RKO (cell line): ENCODE measurements around the gene TNS4.
A peak's percentile ranks its signal among the peaks of the same experiment; 100 is the strongest.

Experiments used
- DNase-seq: peaks from one replicate; pipeline ENCODE4 v3.0.0-alpha.2; 2016; ENCODE audit warnings: low spot score

The TNS4 gene

DNA sequence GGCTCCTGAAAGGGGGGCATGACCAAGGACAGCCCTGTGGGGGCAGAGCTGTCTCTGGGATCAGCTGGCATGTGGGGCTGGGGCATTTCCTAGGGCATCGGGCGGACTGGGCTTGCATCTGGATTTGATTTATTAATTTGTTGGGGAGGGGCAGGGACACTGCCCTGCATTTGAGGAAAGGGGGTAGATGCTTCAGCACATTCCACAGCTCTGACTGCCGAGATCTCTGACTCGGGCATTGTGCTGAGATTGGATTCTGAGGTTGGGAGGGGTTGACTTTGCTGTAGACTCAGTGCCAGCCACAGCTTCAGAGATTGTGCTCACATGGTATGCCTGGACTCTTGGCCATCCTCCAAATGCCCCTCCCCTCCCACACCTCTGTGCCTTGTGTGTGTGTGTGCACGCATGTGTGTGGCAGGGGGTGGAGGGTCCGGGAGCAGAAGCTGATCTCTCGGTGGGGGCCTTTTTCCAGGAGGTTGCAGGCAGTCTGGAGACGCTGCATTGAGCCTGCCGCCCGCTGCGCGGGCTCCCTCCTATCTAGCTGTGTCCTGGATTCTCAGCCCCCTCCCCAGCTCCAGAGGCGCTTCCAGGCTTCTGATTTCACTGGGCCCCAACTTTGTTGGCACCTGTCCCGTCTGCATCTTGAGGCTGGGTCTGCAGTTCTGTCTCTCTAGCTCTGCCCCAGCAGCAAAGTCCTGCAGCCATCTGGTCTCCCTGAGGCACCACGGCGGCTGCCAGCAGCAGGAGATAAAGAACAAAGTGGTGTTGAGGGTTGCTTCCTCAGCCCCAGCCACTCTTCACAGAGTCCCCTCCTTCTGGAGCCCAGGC lies 43.2 kb downstream of the TNS4 start:
- DNase-seq: no peak

DNA sequence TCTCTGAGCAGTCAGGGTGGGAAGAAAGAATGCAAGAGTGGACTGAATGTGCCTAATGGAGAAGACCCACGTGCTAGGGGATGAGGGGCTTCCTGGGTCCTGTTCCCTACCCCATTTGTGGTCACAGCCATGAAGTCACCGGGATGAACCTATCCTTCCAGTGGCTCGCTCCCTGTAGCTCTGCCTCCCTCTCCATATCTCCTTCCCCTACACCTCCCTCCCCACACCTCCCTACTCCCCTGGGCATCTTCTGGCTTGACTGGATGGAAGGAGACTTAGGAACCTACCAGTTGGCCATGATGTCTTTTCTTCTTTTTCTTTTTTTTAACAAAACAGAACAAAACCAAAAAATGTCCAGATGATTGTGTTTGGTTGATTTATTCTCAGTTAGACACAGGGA lies 44.1 kb downstream of the TNS4 start:
- no peak for DNase-seq

DNA sequence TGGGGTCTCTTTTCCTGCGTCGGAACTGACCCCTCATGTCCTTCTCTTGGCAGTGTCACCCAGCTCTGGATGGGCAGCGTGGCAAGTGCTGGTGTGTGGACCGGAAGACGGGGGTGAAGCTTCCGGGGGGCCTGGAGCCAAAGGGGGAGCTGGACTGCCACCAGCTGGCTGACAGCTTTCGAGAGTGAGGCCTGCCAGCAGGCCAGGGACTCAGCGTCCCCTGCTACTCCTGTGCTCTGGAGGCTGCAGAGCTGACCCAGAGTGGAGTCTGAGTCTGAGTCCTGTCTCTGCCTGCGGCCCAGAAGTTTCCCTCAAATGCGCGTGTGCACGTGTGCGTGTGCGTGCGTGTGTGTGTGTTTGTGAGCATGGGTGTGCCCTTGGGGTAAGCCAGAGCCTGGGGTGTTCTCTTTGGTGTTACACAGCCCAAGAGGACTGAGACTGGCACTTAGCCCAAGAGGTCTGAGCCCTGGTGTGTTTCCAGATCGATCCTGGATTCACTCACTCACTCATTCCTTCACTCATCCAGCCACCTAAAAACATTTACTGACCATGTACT lies 44.9 kb downstream of the TNS4 start:
- DNase-seq: no peak

DNA sequence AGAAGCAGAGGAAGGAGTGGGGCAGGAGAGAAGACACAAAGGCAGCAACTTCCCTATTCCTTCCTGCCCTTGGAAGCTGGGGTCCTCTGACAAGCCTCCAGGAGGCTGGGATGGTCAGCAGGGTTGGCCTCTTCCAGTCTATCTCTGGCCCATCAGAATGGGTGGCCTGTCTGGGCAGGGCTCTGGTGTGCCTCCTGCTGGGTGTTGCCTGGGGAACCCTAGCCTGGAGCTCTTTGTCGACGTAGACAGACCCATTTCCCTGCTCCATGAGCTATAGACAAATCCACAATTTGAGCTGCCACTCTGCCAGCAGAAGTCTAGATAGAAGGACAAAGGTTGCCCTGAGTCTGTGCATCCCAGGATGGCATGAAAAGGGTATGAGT lies 46.8 kb downstream of the TNS4 start:
- no peak for DNase-seq

DNA sequence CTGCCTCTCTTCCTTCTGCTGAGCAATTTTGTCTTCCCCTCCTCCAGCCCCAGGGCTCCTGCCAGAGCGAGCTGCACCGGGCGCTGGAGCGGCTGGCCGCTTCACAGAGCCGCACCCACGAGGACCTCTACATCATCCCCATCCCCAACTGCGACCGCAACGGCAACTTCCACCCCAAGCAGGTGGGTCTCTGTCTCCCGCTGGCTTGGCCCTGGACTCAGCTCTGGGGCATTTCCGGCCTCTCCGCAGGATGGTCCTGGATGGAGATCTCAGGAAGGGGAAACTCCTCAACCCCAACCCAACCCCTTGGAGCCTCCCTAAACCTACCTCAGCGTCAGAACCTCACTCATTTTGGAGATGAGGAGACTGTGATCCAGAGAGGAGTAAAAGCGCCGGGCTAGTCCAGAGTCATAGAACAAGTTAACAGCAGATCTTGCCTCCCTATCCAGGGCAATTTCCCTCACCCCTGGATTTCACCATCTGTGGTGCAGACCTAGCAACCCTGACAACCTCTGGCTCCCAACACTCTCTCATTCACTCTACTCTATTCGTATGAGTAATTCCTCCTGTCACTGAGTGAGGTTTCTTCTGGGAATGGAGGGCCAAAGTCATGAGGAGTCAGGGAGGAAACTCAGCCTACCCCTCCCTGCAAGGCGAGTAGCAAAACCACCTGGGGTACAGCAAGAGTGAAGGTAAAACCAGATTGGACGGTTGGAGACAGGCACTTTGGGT lies 47.4 kb downstream of the TNS4 start:
- DNase-seq: no peak

DNA sequence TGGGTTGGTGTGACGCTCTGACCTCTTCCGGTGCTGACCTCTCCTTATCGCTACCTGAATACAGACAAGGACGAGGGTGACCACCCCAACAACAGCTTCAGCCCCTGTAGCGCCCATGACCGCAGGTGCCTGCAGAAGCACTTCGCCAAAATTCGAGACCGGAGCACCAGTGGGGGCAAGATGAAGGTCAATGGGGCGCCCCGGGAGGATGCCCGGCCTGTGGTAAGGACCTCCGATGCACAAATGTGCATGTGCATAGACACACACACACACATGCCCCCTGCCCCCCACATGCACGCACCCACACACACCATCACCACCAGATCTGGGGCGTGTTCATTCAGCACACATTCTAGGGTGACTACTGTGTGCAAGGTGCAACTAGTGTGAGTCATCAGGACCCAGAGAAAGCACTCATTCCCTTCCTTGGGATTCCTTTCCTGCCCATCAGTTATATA lies 48.5 kb downstream of the TNS4 start:
- no peak for DNase-seq

DNA sequence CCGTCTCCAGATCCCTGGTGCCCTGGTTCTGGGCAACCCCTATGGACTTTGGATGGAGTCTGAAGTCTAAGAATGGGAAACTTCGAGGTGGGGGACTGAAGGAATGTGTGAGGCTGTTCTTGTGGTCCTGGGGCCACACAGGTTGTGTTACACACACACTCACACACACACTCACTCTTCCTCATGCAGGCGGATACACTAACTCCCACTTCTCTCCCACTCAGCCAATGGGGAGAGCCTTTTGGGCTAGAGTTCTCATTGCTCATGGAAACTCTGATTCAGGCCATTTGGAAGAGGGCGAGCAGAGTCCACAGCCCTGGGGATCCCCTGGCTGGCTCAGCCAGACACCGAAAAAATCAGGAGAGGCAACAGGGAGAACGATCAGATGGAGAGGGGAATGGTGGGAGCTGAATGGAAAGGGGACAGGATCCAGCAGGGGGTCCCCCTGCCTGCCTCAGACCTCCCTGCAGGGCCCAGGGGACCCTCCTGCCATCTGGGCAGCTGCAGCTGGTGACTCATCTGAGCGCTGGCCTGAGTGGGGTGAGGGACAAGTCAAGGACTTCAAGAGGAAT lies 49.1 kb downstream of the TNS4 start:
- DNase-seq: peak; percentile 38

DNA sequence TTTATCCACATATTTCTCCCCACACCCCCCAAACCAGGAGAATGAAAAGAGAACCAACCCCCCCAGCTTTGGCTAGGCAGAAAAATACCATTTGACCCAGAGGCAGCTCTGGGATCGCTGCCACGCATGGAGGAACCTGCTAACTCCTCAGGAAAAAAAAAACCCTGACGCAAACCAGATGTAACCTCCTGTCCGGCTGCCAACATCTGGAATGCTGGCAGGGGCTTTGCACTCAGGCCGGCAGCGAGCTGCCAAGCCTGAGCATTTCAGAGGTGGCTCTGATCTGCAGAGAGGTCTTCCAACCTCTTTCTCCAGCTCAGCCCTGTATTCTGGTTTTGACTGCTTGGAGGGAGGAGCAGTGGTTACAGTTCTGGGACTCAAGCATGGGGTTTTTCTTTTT lies 50.0 kb downstream of the TNS4 start:
- no peak for DNase-seq

DNA sequence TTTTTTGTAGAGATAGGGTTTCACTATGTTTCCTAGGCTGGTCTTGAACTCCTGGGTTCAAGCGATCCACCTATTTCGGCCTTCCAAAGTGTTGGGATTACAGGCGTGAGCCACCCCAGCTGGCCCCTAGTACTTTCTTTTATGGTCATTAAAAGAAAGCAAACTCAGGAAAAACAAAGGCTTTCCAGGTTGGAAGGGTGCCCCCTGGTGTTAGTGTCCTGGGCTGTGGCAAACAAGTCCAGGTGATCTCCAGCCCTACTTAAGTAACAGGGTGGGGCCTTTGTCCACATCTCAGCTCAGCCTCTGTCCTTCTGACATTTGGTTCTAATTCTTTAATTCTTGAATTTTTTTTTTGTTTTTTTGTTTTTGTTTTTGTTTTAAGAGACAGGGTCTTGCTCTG lies 51.2 kb downstream of the TNS4 start:
- DNase-seq: peak; percentile 31

DNA sequence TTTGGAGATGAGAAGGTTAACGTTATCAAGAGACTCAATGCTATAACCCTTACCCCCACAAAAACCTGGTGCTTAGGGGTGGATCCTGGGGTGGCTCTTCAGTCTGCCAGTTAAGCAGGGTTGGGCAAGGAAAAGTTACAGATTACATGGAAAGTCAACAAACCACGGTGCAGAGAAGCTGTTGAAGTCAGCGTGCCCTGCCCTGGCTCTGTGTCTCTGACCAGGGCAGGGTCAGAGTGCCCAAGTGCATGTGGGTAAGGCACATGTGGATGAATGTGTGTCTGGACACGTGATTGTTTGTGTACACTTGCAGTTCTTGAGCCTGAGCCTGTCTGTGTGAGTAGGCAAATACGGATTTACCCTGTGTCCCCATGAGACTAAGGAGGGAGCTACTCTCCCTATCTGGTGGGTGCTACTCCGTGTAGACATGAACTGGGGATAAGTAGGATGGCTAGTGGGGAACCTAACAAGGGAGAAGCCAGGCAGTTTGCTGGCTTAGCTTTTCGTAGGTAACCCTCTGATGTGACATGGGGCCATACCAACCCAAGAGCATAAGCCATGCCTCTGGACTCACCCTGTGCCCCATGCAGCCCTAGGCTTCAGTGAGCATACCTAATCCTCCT lies 52.7 kb downstream of the TNS4 start:
- DNase-seq: no peak

DNA sequence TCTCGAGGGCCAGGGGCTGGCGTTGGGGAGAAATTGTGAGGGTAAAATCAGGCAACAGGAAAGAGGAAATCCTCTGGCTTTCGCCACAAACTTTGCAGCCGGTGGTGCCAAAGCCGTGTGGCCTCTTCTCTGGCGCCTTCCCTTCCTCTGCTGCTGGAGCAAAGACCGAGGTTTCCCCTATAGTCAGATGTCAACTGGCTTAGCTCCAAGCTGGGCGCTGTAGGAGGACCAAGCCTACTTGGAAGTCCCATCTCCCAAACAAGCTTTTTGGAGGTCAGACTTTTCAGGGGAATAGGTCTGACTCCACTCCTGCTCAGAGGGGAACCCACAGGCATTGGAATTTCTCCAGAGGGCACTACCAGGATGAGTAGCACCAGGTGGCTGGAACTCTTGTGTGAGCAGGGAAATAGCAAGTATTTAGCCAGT lies 53.2 kb downstream of the TNS4 start:
- no peak for DNase-seq

DNA sequence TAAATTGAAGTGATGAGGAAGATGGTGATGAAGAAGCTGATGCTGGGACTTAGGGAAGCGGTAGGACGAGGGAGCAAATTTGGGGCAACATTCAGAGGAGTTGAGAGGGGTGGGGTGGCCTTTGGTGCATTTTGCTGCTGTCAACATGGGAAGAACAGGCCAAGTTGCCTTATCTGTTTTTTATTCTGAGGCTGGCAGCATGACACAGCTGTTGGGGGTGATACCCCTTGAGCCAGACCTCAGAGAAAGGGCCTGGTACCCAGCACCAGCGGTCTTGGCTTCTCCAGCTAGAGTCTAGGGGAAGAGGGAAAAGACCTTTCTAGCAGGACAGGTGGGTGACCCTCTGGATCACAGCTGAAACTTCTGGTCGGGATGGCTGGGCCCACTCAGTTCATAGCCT lies 53.6 kb downstream of the TNS4 start:
- no peak for DNase-seq

DNA sequence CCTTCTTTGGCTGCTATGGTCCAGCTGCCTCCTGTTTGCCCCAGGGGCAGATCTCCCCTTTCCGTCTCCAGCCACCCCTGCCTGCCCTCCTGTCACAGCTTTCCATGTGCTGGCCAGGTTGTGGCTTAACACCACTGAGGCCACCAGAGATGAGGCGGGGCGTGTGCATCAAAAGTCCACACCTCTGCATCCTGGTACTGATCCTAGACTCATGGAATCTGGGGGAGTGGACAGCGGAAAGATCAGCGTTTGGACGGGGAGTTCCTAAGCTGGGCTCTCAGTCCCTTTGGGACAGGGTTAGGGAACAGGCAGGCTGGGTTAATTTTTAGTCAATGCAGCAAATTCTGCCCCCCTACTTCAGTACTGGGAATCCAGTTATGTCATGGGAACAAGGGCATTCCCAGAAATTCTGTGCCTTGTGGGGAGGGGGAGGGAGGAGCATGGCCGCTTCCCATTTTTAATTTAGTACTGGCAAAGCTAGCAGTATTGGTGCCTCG lies 54.2 kb downstream of the TNS4 start:
- DNase-seq: no peak

DNA sequence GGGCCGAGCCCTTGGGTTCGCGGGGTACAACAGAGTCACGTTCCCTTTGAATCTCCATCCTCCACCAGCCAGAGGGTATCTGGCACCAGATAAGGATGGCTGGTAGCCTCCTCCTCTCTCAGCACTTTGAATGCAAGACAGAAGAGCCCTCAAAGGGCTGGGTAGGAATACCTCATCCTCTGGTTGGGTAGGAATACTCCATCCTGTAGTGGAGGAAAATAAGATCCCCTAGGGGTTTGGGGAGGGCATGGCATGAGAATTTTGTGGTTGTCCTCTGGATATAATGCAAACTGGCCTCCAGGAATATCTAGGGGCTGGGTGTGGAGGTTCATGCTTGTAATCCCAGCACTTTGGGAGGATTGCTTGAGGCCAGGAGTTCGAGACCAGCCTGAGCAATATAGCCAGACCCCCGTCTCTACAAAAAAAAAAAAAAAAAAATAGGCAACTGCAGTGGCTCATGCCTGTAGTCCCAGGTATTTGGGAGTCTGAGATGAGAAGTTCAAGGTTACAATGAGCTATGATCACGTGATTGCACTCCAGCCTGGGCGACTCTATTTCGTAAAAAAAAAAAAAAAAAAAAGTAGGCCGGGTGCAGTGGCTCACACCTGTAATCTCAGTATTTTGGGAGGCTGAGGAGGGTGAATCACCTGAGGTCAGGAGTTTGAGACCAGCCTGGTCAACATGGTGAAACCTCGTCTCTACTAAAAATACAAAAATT lies 55.5 kb downstream of the TNS4 start:
- DNase-seq: no peak

DNA sequence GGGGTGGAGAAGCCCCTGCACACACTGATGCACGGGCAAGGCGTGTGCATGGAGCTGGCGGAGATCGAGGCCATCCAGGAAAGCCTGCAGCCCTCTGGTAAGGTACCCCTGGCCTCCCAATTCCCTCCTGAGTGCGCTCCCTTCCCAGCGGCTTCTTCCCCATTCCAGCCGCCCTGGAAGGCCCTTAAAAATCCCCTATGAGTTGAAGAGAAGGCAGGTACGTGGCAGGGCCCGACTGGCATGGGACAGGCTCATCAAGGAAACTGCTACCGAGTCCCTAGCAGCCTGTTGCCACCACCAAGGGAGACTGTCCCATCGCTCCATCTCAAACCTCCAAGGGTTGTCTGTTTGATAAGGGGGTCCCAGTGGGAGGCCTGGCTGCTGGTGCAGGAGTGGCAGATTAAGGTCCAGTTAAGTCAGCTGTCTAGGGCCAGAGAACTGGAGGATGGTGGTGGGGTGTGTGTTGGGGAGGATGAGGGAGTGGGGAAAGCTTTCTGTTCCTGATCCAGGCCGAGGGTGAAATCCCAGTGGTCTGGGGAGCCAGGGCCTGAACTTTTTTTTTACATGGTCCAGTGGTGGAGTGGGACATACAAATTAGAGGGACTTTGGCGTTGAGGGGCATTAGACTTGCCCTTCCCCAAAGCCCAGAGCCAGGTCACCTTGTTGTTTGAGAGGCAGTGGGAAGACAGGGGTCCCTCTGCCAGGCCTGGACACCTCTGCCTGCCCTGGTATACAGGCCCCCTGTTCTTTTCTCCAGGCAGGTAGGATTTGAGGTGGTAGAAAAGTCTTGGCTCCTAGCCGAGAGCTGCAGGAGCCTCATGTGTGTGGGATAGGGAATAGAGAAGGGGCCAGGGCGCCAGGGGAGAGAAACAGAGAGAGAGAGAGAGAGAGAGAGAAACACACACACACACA lies 57.2 kb downstream of the TNS4 start:
- DNase-seq: no peak

DNA sequence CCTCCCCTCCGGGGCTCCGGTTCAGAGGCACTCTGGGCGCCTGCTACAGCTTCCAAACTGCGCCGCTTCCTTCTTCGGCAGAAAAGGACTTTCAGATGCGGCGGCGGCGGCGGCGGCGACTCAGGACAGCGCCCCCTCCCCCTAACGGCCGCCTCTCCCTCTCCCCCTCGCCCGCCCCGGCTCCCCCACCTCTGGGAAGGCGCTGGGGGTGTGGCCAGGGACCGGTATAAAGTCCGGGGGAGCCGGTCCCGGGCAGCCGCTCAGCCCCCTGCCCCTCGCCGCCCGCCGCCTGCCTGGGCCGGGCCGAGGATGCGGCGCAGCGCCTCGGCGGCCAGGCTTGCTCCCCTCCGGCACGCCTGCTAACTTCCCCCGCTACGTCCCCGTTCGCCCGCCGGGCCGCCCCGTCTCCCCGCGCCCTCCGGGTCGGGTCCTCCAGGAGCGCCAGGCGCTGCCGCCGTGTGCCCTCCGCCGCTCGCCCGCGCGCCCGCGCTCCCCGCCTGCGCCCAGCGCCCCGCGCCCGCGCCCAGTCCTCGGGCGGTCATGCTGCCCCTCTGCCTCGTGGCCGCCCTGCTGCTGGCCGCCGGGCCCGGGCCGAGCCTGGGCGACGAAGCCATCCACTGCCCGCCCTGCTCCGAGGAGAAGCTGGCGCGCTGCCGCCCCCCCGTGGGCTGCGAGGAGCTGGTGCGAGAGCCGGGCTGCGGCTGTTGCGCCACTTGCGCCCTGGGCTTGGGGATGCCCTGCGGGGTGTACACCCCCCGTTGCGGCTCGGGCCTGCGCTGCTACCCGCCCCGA lies 58.0 kb downstream of the TNS4 start, which contains the start of gene IGFBP4:
TSS of gene IGFBP4 (plus strand) at position 255 of the 792 bp plus-strand sequence. CDS start at position 541, 286 bp downstream.
- DNase-seq: no peak

DNA sequence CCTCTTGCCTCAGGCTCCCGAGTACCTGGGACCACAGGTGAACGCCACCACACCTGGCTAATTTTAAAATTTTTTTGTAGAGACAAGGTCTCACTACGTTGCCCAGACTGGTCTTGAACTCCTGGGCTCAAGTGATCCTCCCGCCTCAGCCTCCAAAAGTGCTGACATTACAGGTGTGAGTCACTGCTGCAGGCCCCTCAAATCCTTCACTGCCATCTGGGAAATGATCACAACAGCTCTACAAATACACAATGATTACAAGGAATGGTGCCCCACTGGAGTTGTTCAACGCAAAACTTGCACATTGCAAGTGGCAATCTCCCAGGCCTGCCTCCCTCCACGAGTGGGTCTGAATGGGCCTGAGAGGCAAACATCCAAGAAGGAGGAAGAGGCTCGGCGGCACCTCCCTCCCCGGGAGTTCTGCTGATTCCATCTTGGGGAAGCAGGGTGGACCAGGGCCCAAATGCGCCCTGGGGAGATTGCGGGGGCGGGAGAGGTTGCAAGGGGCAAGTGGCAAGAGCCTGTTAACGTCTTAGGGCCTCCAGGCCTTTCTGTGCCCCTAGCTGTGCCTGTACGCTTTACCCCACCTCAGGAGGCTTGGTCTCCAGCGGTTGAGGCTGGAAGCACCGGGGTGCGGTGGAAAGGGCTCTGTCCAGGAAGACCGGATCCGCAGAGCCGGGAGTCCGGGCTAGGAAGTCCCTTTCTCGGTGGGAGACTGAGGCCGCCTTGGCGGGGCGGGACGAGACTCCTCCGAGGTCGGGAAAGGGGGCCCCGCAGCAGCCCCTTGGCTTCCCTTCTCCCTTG lies 58.8 kb downstream of the TNS4 start:
- DNase-seq: no peak

DNA sequence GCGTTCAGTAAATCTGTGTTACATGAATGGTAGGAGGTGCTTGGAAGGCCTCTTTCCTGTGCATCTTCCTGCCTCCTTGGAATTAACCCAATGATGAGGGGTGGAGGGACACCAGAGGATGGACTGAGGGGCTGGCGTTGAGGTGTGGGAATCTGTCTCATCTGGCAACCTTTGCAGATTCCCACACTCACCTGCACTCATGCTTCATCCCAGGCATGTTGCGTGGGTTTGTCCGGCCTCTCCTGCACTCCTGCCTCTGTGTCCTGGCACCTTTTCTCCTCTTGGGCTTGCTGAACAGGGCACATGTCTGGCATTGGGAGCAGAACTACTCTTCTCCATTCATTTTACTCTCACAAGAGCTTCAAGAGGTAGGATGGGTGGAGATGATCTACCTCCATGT lies 61.3 kb downstream of the TNS4 start:
- DNase-seq: no peak
